Measurements from ENCODE around the gene SKI. TPM values are rescaled to one million over a fixed set of nuclear protein-coding genes. Genes with fewer than 3 reads are reported as not detected.
"Not testable (repeated sequence)": the region's sequence is repeated elsewhere in the genome, so short reads cannot be mapped to it uniquely, and the experiment has no call there.

Gene SKI
- total RNA-seq, 2 experiments from 2014 or later: 41.2 to 41.4 TPM

GRCh38 chr1:2260470-2260869, 32.4 kb downstream of the SKI start:
- H3K9me3 Mint-ChIP-seq (ENCODE audit: insufficient read depth): peaks cover 13% of the 10 kb centered on the region
- H3K27ac Mint-ChIP-seq; H3K4me3 Mint-ChIP-seq; H3K27me3 Mint-ChIP-seq (ENCODE audit: low read depth); POLR2A ChIA-PET; ATAC-seq; DNase-seq: not testable (repeated sequence)
- peaks cover 31% of the 10 kb centered on the region for H3K36me3 Mint-ChIP-seq (ENCODE audit: low read depth)
- peaks cover 36% of the 10 kb centered on the region for H3K4me1 Mint-ChIP-seq (ENCODE audit: low read depth)
- CTCF ChIA-PET: interaction anchor here (1.0 kb wide), 1 partner anchor 66 kb away, joined by 3 read pairs; the partner anchor contains the start of gene FAAP20

- Mint-ChIP-seq H3K9me3 (ENCODE audit: insufficient read depth) (peaks cover 13% of the 10 kb centered on the region), H3K4me3 (no peak overlapping the region), H3K4me1 (ENCODE audit: low read depth) (peaks cover 37% of the 10 kb centered on the region), H3K27ac (no peak overlapping the region), H3K27me3 (ENCODE audit: low read depth) (no peaks in the 10 kb centered on the region), H3K36me3 (ENCODE audit: low read depth) (peaks cover 31% of the 10 kb centered on the region)
- ChIA-PET CTCF (interaction anchor here (1.0 kb wide), 1 partner anchor 66 kb away, joined by 3 read pairs; the partner anchor contains the start of gene FAAP20), POLR2A (no interaction called here)
- DNase-seq (no peak), ATAC-seq (no peak)
Measured at GRCh38 chr1:2260917-2261316, 32.8 kb downstream of the SKI start.

GRCh38 chr1:2261476-2262395, 33.6 kb downstream of the SKI start:
- H3K27me3 Mint-ChIP-seq (ENCODE audit: low read depth); H3K4me3 Mint-ChIP-seq; DNase-seq; ATAC-seq; POLR2A ChIA-PET; H3K27ac Mint-ChIP-seq: not testable (repeated sequence)
- peaks cover 11% of the 10 kb centered on the region for H3K9me3 Mint-ChIP-seq (ENCODE audit: insufficient read depth)
- peaks cover 46% of the 10 kb centered on the region for H3K4me1 Mint-ChIP-seq (ENCODE audit: low read depth)
- H3K36me3 Mint-ChIP-seq (ENCODE audit: low read depth): peaks cover 31% of the 10 kb centered on the region
- CTCF ChIA-PET: interaction anchor here (1.0 kb wide), 1 partner anchor 67 kb away, joined by 3 read pairs; the partner anchor contains the start of gene FAAP20

GRCh38 chr1:2266301-2266975, 38.3 kb downstream of the SKI start:
- Mint-ChIP-seq H3K36me3 (ENCODE audit: low read depth) (peaks cover 2% of the 10 kb centered on the region), H3K27me3 (ENCODE audit: low read depth) (no peaks in the 10 kb centered on the region), H3K27ac (peak overlapping the region; percentile 46), H3K4me1 (ENCODE audit: low read depth) (peaks cover 22% of the 10 kb centered on the region), H3K4me3 (no peak overlapping the region), H3K9me3 (ENCODE audit: insufficient read depth) (no peaks in the 10 kb centered on the region)
- POLR2A ChIA-PET: no interaction called here
- DNase-seq (no peak), ATAC-seq (no peak)
- CTCF ChIA-PET: no interaction called here

GRCh38 chr1:2267051-2267830, 39.1 kb downstream of the SKI start:
- no peak overlapping the region for H3K27ac Mint-ChIP-seq
- POLR2A ChIA-PET: no interaction called here

DNA sequence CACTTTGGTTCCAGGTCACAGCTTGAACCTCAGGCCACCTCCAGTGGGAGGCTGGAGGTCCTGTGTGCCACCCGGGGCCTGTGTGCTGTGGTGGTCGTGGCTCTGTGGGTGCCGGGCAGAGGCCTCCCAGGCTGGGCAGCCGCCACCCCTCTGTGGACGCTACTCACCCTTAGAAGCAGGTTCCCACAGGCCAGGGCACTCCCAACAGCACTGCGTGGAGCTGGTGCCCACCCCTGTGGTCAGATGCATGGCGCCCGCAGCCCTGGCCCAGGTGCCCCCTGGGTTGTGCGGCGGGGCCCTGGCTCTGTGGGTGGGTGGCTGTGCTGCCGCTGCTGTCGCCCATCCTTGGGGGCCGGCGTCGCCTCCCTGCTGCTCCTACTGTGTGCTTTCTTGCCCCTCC, 39.7 kb downstream of the SKI start:
- Mint-ChIP-seq H3K27ac (no peak overlapping the region), H3K9me3 (ENCODE audit: insufficient read depth) (no peaks in the 10 kb centered on the region), H3K27me3 (ENCODE audit: low read depth) (no peaks in the 10 kb centered on the region), H3K36me3 (ENCODE audit: low read depth) (peaks cover 2% of the 10 kb centered on the region), H3K4me3 (no peak overlapping the region), H3K4me1 (ENCODE audit: low read depth) (peaks cover 24% of the 10 kb centered on the region)
- POLR2A ChIA-PET: no interaction called here
- CTCF ChIA-PET: no interaction called here
- ATAC-seq (no peak), DNase-seq (no peak)

More at GRCh38 chr1:2267051-2267830, 39.1 kb downstream of the SKI start:
- ATAC-seq: no peak
- no peak for DNase-seq
- H3K27me3 Mint-ChIP-seq (ENCODE audit: low read depth): no peaks in the 10 kb centered on the region
- H3K4me3 Mint-ChIP-seq: no peak overlapping the region
- H3K36me3 Mint-ChIP-seq (ENCODE audit: low read depth): peaks cover 2% of the 10 kb centered on the region
- CTCF ChIA-PET: no interaction called here
- H3K4me1 Mint-ChIP-seq (ENCODE audit: low read depth): peaks cover 24% of the 10 kb centered on the region
- no peaks in the 10 kb centered on the region for H3K9me3 Mint-ChIP-seq (ENCODE audit: insufficient read depth)

DNA sequence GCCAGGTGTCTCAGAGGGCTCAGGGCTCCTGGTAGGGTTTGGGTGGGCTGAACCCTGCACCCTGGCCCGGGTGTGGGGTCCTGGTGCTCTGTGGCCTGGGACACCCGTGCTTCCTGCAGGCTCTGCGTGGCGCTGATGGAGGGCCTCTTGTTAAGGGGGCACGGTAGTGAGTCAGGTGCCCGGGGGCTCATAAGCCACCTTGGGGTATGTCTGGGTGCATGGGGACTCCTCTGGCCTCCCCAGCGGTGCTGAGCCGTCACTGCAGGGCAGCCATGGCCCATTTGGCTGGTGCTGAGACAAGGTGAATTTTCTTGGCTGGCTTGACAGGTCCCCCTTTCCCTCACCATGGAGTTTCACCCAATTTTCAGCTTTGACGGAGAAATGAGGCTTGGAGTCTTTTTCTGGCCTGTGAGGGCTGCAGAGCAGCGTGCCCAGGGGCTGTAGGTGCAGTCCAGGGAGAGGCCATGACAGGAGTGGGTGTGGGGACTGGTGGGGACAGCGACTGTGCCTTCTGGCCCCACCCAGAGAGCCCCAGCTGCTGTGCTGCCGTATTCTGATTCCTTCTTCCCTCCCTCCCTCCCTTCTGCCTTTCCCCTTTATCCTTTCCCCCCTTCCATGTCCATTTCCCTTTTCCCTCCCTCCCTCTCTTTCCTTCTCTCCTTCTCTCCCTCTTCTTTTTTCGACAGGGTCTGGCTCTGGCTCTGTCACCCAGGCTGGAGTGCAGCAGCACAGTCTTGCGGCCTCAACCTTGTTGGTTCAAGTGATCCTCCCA, 40.4 kb downstream of the SKI start:
- no peak for ATAC-seq
- POLR2A ChIA-PET: no interaction called here

GRCh38 chr1:2269193-2269921, 41.2 kb downstream of the SKI start:
- Mint-ChIP-seq H3K4me1 (ENCODE audit: low read depth) (peaks cover 24% of the 10 kb centered on the region), H3K9me3 (ENCODE audit: insufficient read depth) (no peaks in the 10 kb centered on the region), H3K36me3 (ENCODE audit: low read depth) (peaks cover 2% of the 10 kb centered on the region), H3K27me3 (ENCODE audit: low read depth) (no peaks in the 10 kb centered on the region), H3K4me3 (no peak overlapping the region), H3K27ac (no peak overlapping the region)
- ChIA-PET POLR2A (no interaction called here), CTCF (no interaction called here)
- DNase-seq (no peak), ATAC-seq (no peak)

More for the DNA sequence above, 40.4 kb downstream of the SKI start:
- H3K27ac Mint-ChIP-seq: no peak overlapping the region
- no peaks in the 10 kb centered on the region for H3K9me3 Mint-ChIP-seq (ENCODE audit: insufficient read depth)
- peaks cover 24% of the 10 kb centered on the region for H3K4me1 Mint-ChIP-seq (ENCODE audit: low read depth)
- peaks cover 2% of the 10 kb centered on the region for H3K36me3 Mint-ChIP-seq (ENCODE audit: low read depth)
- no peak overlapping the region for H3K4me3 Mint-ChIP-seq
- H3K27me3 Mint-ChIP-seq (ENCODE audit: low read depth): no peaks in the 10 kb centered on the region
- CTCF ChIA-PET: no interaction called here
- DNase-seq: no peak

GRCh38 chr1:2269922-2270259, 41.8 kb downstream of the SKI start:
- CTCF ChIA-PET: no interaction called here

DNA sequence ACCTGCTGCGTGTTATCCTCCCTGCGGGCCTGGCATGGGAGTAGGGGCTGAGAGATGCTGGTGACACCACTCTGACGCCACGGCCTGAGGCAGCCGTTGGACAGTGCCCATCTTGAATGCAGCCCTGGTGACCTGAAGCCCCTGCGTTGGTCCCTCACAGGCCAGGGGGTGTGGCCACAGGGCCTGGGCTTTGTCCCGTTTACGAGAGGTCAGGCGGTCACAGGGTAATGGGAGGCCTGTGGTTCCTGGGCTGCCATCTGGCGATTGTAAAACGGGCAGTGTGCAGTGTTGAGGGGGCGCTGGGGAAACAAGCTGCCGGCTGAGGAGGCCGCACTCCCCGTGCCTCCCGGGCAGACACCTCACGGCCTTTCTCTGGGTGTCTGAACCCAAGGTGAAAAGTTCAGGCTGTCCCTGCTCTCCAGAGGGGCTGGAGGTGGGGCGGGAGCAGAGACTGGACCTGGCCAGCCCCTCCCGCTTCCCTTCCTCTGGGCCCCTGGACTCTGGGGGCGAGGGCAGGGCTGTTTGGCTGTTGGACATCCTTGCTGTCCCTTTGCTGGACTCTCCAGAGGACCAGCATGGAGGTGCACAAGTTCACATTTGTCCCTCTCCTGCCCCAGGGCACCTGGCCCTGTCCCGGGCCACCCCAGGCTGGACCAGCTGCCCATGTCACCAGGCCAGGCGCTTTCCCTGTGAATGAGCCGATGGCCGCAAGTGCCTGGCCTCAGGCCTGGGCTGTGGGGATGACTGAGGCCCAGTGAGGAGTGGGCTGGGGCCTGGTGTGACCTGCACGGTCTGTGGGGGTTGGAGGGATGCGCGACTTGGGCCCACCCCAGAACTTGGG, 42.4 kb downstream of the SKI start:
- peaks cover 22% of the 10 kb centered on the region for H3K4me1 Mint-ChIP-seq (ENCODE audit: low read depth)
- H3K4me3 Mint-ChIP-seq: no peak overlapping the region

More at GRCh38 chr1:2269922-2270259, 41.8 kb downstream of the SKI start:
- Mint-ChIP-seq H3K4me1 (ENCODE audit: low read depth) (peaks cover 22% of the 10 kb centered on the region), H3K9me3 (ENCODE audit: insufficient read depth) (no peaks in the 10 kb centered on the region), H3K27ac (no peak overlapping the region), H3K27me3 (ENCODE audit: low read depth) (no peaks in the 10 kb centered on the region), H3K36me3 (ENCODE audit: low read depth) (peaks cover 2% of the 10 kb centered on the region), H3K4me3 (no peak overlapping the region)
- ATAC-seq (no peak), DNase-seq (no peak)
- POLR2A ChIA-PET: no interaction called here

More for the DNA sequence above, 42.4 kb downstream of the SKI start:
- H3K36me3 Mint-ChIP-seq (ENCODE audit: low read depth): peaks cover 2% of the 10 kb centered on the region
- ATAC-seq (no peak), DNase-seq (no peak)
- H3K27ac Mint-ChIP-seq: no peak overlapping the region
- H3K9me3 Mint-ChIP-seq (ENCODE audit: insufficient read depth): no peaks in the 10 kb centered on the region
- POLR2A ChIA-PET: no interaction called here
- CTCF ChIA-PET: no interaction called here
- no peaks in the 10 kb centered on the region for H3K27me3 Mint-ChIP-seq (ENCODE audit: low read depth)
